A549 (cell line): ENCODE data around the gene KLRC4. TPM values are rescaled to one million over a fixed set of nuclear protein-coding genes. Genes with fewer than 3 reads are reported as not detected.
"Not testable (repeated sequence)": the region's sequence is repeated elsewhere in the genome, so short reads cannot be mapped to it uniquely, and the experiment has no call there.

Experiments used
- ATAC-seq, 2 experiments: fragments of 200-7000 bp in 1 of 2; fragments of >200 bp in 1 of 2; cut with Nextera tagmentation in 1 of 2; cut with Tn5 transposase in 1 of 2; 3 replicates each; pipeline versions ENCODE4 v1.8.0 to v1.9.1; 2018 to 2020; ENCODE audit warnings: mild to moderate bottlenecking in 1 of 2, moderate library complexity in 1 of 2
- CTCF ChIA-PET: fragments of 300-600 bp; sonication (Branson Sonifier 250); formaldehyde crosslinking; extraction: SDS; loops from one replicate; lab custom pipeline; 2021; ENCODE audit warnings: antibody characterized with exemption, inconsistent platforms; lab: Yijun Ruan, JAX
- POLR2A ChIA-PET: fragments of 350-600 bp; formaldehyde crosslinking; extraction: SDS; loops from one replicate; lab custom pipeline; 2021; ENCODE audit warnings: antibody characterized with exemption, inconsistent platforms; lab: Yijun Ruan, JAX
- DNase-seq, 2 experiments: peaks; one replicate each; pipeline versions ENCODE4 v3.0.0 to v3.0.0-alpha.2; 2011 to 2016; ENCODE audit warnings: low read depth in 1 of 2, low spot score in 1 of 2
- FAIRE-seq: peaks from 2 replicates; lab custom pipeline; 2011; peaks lifted over from hg19 to GRCh38; lab: Jason Lieb, UNC
- H3K27ac ChIP-seq, 2 experiments: fragments of >200 bp; sonication (Bioruptor Twin); formaldehyde crosslinking; 3 replicates each; pipeline ENCODE4 v1.5.1; 2016 to 2017
- H3K4me1 ChIP-seq: fragments of >200 bp; sonication (Bioruptor Twin); formaldehyde crosslinking; 3 replicates; pipeline ENCODE4 v1.6.1; 2016
- H3K4me2 ChIP-seq: fragments of >200 bp; sonication (Bioruptor Twin); formaldehyde crosslinking; 3 replicates; pipeline ENCODE4 v1.6.1; 2016
- H3K4me3 ChIP-seq: fragments of >200 bp; sonication (Bioruptor Twin); formaldehyde crosslinking; 3 replicates; pipeline ENCODE4 v1.5.1; 2016
- H3K9me3 ChIP-seq: fragments of >200 bp; sonication (Bioruptor Twin); formaldehyde crosslinking; 3 replicates; pipeline ENCODE4 v1.6.1; 2016
- CEBPB ChIP-seq, 2 experiments: fragments of >200 bp in 1 of 2; sonication (Bioruptor Twin) in 1 of 2; formaldehyde crosslinking in 1 of 2; IDR thresholded peaks; 2 replicates each; pipeline ENCODE4 v1.6.1; 2012 to 2016
- CHD4 ChIP-seq: fragments of 200-600 bp; sonication (generic); IDR thresholded peaks from 2 replicates; pipeline ENCODE4 v1.6.1; 2016; ENCODE audit warnings: antibody characterized with exemption, mild to moderate bottlenecking, borderline replicate concordance
- FOSL2 ChIP-seq, 2 experiments: fragments of 450-650 bp in 1 of 2; fragments of >200 bp in 1 of 2; sonication (Bioruptor Twin) in 1 of 2; formaldehyde crosslinking; IDR thresholded peaks; 2 replicates each; pipeline versions ENCODE4 v1.5.0 to v1.6.1; 2016 to 2020; ENCODE audit warnings: mild to moderate bottlenecking in 1 of 2, moderate library complexity in 1 of 2
- GATA3 ChIP-seq: IDR thresholded peaks from 2 replicates; pipeline ENCODE4 v1.6.1; 2012; ENCODE audit warnings: borderline replicate concordance
- JUN ChIP-seq, 2 experiments: fragments of >200 bp; sonication (Bioruptor Twin); formaldehyde crosslinking; IDR thresholded peaks; 2 replicates in 1 of 2; 3 replicates in 1 of 2; pipeline ENCODE4 v1.6.1; 2016 to 2017
- JUNB ChIP-seq: fragments of >200 bp; sonication (Bioruptor Twin); formaldehyde crosslinking; IDR thresholded peaks from 2 replicates; pipeline ENCODE4 v1.6.1; 2016
- NFE2L2 ChIP-seq: fragments of 150-350 bp; conservative IDR thresholded peaks from 2 replicates; pipeline ENCODE4 v1.6.1; 2014; ENCODE audit warnings: low read length
- RNF2 ChIP-seq: fragments of 200-600 bp; sonication (generic); IDR thresholded peaks from 2 replicates; pipeline ENCODE4 v1.6.1; 2016; ENCODE audit warnings: low read depth, mild to moderate bottlenecking, antibody characterized with exemption, moderate library complexity, borderline replicate concordance
- ZFP36 ChIP-seq: fragments of 450-650 bp; IDR thresholded peaks from 2 replicates; pipeline ENCODE4 v1.6.1; 2014; ENCODE audit warnings: borderline replicate concordance; ENCODE audit not compliant: partially characterized antibody
- ZNF302 ChIP-seq: fragments of 250-450 bp; sonication (Bioruptor Pico); IDR thresholded peaks from 2 replicates; pipeline ENCODE4 v1.9.0; 2021; ENCODE audit warnings: inconsistent platforms, mild to moderate bottlenecking, moderate library complexity
- ZSCAN20 ChIP-seq: fragments of 250-450 bp; sonication (Bioruptor Pico); IDR thresholded peaks from 2 replicates; pipeline ENCODE4 v1.8.0; 2022; ENCODE audit warnings: mild to moderate bottlenecking, moderate library complexity
- WGBS: methylation state at CpG from one replicate; pipeline ENCODE4 v1.1.6; 2017; ENCODE audit errors: missing lambda C conversion rate; 5-methylcytosine and 5-hydroxymethylcytosine counted together
- polyA plus RNA-seq, 4 experiments: library from polyadenylated mRNA; depleted of rRNA in 3 of 4; stranded (reverse); fragments of >200 nt; fragmentation: RNase III in 1 of 4; extraction: RNeasy Plus Mini Kit Qiagen cat#74134 plus additional on column Dnase treatment in 1 of 4; gene quantifications; 2 replicates in 3 of 4; 3 replicates in 1 of 4; pipeline ENCODE4 v1.2.3, GENCODE V29; 2011 to 2017
- TF ChIP-seq, protein P1 (sequence below): fragments of >200 bp; sonication (Bioruptor Twin); formaldehyde crosslinking; IDR thresholded peaks from 2 replicates; pipeline ENCODE4 v1.6.1; 2016
- TF ChIP-seq, protein P2 (sequence below): fragments of 150-350 bp; IDR thresholded peaks from 2 replicates; pipeline ENCODE4 v1.6.1; 2014; ENCODE audit warnings: low read depth, mild to moderate bottlenecking, low read length
- TF ChIP-seq, protein P3 (sequence below): IDR thresholded peaks from 2 replicates; pipeline ENCODE4 v1.6.1; 2012
- TF ChIP-seq, protein P4 (sequence below): IDR thresholded peaks from 2 replicates; pipeline ENCODE4 v1.6.1; 2012

Gene KLRC4
- polyA plus RNA-seq, 2 of the 4 experiments (the other 2 are of a cell fraction) = not detected

DNA sequence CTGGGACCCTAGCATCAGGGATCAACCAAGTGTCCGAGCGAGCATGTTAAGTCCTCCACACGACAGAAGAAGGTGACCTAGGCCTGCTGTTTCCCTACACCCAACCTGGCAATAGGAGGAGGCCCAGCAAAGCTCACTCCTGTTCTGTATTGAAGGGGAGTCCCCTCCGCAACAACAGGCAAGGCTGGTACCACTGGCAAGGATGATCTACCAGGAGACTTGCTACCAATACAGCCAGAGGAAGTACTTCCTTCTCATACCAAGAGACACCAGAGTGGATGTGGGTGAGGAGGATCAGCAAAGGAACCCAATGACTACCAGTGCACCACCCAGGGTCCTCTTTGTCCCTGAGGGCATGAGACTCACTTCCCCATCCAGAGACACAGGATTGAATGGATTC is 38.7 kb upstream of the KLRC4 start:
- CTCF ChIA-PET = no interaction called here
- no peak for DNase-seq
- no peak overlapping the region for H3K27ac ChIP-seq
- TF ChIP-seq CHD4 = no peak
- TF ChIP-seq, protein P1, sequence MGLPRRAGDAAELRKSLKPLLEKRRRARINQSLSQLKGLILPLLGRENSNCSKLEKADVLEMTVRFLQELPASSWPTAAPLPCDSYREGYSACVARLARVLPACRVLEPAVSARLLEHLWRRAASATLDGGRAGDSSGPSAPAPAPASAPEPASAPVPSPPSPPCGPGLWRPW = no peak
- no peak for TF ChIP-seq ZSCAN20 (CRISPR knock-in tag)
- TF ChIP-seq, protein P2, sequence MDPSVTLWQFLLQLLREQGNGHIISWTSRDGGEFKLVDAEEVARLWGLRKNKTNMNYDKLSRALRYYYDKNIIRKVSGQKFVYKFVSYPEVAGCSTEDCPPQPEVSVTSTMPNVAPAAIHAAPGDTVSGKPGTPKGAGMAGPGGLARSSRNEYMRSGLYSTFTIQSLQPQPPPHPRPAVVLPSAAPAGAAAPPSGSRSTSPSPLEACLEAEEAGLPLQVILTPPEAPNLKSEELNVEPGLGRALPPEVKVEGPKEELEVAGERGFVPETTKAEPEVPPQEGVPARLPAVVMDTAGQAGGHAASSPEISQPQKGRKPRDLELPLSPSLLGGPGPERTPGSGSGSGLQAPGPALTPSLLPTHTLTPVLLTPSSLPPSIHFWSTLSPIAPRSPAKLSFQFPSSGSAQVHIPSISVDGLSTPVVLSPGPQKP = no peak
- TF ChIP-seq, protein P3, sequence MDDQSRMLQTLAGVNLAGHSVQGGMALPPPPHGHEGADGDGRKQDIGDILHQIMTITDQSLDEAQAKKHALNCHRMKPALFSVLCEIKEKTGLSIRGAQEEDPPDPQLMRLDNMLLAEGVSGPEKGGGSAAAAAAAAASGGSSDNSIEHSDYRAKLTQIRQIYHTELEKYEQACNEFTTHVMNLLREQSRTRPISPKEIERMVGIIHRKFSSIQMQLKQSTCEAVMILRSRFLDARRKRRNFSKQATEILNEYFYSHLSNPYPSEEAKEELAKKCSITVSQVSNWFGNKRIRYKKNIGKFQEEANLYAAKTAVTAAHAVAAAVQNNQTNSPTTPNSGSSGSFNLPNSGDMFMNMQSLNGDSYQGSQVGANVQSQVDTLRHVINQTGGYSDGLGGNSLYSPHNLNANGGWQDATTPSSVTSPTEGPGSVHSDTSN = no peak
- TF ChIP-seq NFE2L2 = no peak
- TF ChIP-seq RNF2 = no peak
- no peak for TF ChIP-seq ZNF302 (CRISPR knock-in tag)
- no peak for TF ChIP-seq ZFP36
- H3K4me1 ChIP-seq = no peaks in the 10 kb centered on the region
- no peak overlapping the region for H3K4me3 ChIP-seq
- no peak for ATAC-seq
- FAIRE-seq = no peak
- H3K4me2 ChIP-seq = no peak overlapping the region
- POLR2A ChIA-PET = no interaction called here
- 82% methylated on average over 3 of the region's 4 CpGs for WGBS
- no peaks in the 10 kb centered on the region for H3K9me3 ChIP-seq

DNA sequence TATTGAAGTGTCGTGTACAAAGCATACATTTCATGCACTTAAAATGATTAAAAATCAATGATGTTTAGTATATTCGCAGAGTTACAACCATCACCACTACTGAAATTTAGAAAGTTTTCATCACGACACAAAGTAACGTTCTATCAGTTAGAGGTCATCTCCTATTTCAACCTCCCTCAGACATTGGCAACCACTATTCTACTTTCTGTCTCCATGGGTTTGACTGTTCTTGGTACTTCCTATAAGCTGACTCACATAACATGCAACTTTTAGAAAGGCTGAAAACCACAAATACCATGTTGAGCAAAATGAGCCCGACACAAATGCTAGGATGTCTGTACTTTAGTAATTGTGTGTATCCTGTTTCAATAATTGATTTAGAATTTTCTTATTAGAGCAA is 36.5 kb upstream of the KLRC4 start:
- FAIRE-seq, CTCF ChIA-PET: not testable (repeated sequence)

DNA sequence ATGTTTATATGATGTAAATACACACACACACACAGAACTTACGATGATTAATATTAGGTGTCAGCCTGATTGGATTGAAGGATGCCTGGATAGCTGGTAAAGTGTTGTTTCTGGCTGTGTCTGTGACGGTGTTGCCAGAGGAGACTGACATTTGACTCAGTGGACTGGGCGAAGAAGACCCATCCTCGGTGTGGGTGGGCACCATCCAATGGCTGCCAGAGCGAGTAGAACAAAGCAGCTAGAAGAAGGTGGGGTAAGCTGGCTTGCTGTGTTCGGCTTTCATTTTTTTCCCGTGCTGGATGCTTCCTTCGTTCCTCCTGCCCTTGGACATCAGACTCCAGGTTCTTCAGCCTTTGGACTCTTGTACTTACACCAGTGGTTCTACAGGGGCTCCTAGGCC is 31.6 kb upstream of the KLRC4 start:
- WGBS = 90% methylated on average over 8 of the region's 8 CpGs
- H3K4me3 ChIP-seq, ATAC-seq, H3K4me2 ChIP-seq, POLR2A ChIA-PET, H3K9me3 ChIP-seq, FAIRE-seq, DNase-seq, CTCF ChIA-PET: not testable (repeated sequence)
- H3K27ac ChIP-seq = peak overlapping the region in 1 of 2 experiments; percentile 50; a peak in 1 of 6 replicates
- H3K4me1 ChIP-seq = peaks cover 11% of the 10 kb centered on the region; the same call in 2 of the 3 replicates

More for the DNA sequence above, 36.5 kb upstream of the KLRC4 start:
- H3K4me3 ChIP-seq, H3K9me3 ChIP-seq, H3K4me2 ChIP-seq, ATAC-seq, DNase-seq, POLR2A ChIA-PET, H3K4me1 ChIP-seq, H3K27ac ChIP-seq: not testable (repeated sequence)
- 88% methylated on average over 5 of the region's 5 CpGs for WGBS

DNA sequence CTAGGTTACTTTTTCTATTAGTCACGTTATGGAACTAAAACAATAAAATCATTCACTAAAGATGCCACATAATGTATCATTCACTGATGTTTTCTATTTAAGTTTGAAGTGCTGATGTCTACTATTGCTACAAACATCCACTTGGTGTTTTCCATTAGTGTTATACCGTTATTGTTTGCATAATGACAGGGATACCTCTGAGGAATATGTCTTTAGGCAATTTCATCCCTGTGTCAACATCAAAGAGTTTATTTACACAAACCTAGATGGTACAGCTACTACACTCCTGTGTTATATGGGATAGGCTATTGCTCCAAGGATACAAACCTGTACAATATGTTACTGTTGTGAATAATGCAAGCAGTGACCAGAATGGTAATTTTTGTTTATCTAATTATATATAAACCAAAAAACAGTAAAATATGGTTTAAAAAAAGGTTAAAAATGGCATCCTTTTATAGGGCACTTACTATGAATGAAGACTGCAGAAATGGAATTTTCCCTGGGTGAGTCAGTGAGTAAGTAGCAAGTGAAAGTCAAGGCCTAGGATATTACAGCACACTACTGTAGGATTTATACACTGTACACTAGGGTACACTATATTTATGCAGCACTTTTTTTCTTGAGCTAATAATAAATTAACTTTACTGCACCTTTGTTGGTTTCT is 30.2 kb upstream of the KLRC4 start:
- WGBS = 1% methylated on average over 2 of the region's 2 CpGs
- DNase-seq = peak in 1 of 2 experiments; percentile 84
- Histone ChIP-seq H3K4me2 (peak overlapping the region; percentile 54; the same call in 2 of the 3 replicates), H3K4me1 (peaks cover 21% of the 10 kb centered on the region)
- peak; percentile 100 for FAIRE-seq
- H3K9me3 ChIP-seq; TF ChIP-seq FOSL2 (IDR thresholded peaks at IDR 0.05): not testable (repeated sequence)
- TF ChIP-seq GATA3 (peak; percentile 70), FOSL2 (CRISPR knock-in tag; IDR thresholded peaks at IDR 0.05) (peak; percentile 43; the same call in 1 of the 2 replicates), JUNB (peak; percentile 62; the same call in 1 of the 2 replicates), JUN (IDR thresholded peaks at IDR 0.05) (peak; percentile 23 to 48; a peak in 1 of 5 replicates), CEBPB (IDR thresholded peaks at IDR 0.05) (peak; percentile 27 to 74; a peak in 1 of 4 replicates)
- TF ChIP-seq, protein P4, sequence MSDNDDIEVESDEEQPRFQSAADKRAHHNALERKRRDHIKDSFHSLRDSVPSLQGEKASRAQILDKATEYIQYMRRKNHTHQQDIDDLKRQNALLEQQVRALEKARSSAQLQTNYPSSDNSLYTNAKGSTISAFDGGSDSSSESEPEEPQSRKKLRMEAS = 0 out of 2 replicates have a peak, but pooled peaks have one; percentile 41
- TF ChIP-seq, all 56 proteins: peak for 6; not testable (repeated sequence) for 50
- CTCF ChIA-PET, H3K27ac ChIP-seq, POLR2A ChIA-PET, H3K4me3 ChIP-seq: not testable (repeated sequence)
- ATAC-seq = peak; percentile 97 to 99

DNA sequence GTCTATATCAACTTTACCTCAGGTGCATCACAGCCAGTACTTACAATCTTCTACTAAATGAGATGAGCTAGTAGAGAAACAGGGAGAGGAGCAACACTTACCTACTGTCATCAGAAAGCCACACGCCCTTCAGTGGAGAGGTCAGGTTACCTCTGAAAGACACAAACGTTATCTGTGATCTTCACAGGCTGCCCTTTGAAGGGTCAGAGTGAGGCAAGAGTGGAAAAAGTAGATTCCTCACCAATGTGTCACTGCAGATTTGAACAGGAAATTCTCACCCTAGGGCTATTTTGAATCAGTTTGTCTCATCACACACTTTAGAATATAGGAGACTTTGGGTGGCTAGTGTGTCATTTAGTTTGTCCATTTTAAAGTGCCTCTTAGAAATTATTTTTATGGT is 28.0 kb upstream of the KLRC4 start:
- WGBS = no CpG with 5 or more reads among the region's 2 CpGs
- CTCF ChIA-PET, H3K9me3 ChIP-seq, DNase-seq, POLR2A ChIA-PET, H3K27ac ChIP-seq, H3K4me2 ChIP-seq, H3K4me3 ChIP-seq: not testable (repeated sequence)
- peak; percentile 100 for FAIRE-seq
- peak; percentile 6 to 43; a peak in 1 of 6 replicates for ATAC-seq
- H3K4me1 ChIP-seq = peaks cover 21% of the 10 kb centered on the region

DNA sequence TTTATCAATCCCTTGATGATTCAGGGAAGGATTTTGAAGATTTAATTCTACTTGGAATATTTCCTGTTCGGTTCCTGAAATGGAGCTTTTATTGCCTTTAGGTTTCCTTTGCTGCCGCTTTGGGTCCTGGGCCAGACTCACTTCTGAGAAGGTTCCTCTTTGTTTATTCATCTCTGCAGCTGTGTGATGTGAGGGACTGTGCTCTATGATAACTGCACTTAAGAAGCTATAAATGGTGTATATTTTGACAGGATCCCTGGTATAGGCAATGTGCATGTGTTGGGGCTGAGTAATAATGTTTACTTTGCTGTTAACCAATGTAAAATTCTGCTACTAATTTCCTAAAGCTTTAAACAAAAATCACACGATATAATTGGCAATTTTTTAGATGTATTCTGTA is 26.3 kb upstream of the KLRC4 start, which contains the start of gene KLRC2:
TSS of gene KLRC2 (minus strand) at position 195 of the 400 bp plus-strand sequence. CDS start at position 171, 24 bp downstream.
- FAIRE-seq, H3K4me3 ChIP-seq, H3K27ac ChIP-seq, POLR2A ChIA-PET, CTCF ChIA-PET, DNase-seq, H3K9me3 ChIP-seq: not testable (repeated sequence)
- 12% methylated on average over 3 of the region's 3 CpGs for WGBS
- ATAC-seq = peak; percentile 25 to 27; a peak in 3 of 6 replicates
- H3K4me2 ChIP-seq = peak within 1 kb of the TSS; percentile 27
- H3K4me1 ChIP-seq = peaks cover 21% of the 10 kb centered on the region

DNA sequence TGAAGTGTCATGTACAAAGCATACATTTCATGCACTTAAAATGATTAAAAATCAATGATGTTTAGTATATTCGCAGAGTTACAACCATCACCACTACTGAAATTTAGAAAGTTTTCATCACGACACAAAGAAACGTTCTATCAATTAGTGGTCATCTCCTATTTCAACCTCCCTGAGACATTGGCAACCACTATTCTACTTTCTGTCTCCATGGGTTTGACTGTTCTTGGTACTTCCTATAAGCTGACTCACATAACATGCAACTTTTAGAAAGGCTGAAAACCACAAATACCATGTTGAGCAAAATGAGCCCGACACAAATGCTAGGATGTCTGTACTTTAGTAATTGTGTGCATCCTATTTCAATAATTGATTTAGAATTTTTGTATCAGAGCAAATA is 21.1 kb upstream of the KLRC4 start:
- H3K4me2 ChIP-seq, H3K4me1 ChIP-seq, H3K4me3 ChIP-seq, CTCF ChIA-PET, POLR2A ChIA-PET, H3K9me3 ChIP-seq, H3K27ac ChIP-seq, DNase-seq, ATAC-seq: not testable (repeated sequence)
- 87% methylated on average over 4 of the region's 4 CpGs for WGBS
- peak; percentile 96 for FAIRE-seq
